Neural progenitor cell (in vitro differentiated cells): Measurements from ENCODE around the gene AKR7A2.

ENCODE experiments used
- CTCF ChIP-seq: fragments of 200-600 bp; sonication (generic); IDR thresholded peaks from 2 replicates; pipeline ENCODE4 v1.5.1; 2017; ENCODE audit warnings: antibody characterized with exemption, mild to moderate bottlenecking
- EZH2phosphoT487 ChIP-seq: fragments of 200-600 bp; sonication (generic); IDR thresholded peaks from 2 replicates; pipeline ENCODE4 v1.6.1; 2017; ENCODE audit warnings: antibody characterized with exemption

- TF ChIP-seq CTCF (no peak), EZH2phosphoT487 (no peak)
Observed at GRCh38 chr1:19332832-19333231, 20.9 kb upstream of the AKR7A2 start.
